GM12878 (cell line): Measurements from ENCODE around the gene SNRPE. TPM values are rescaled to one million over a fixed set of nuclear protein-coding genes. Genes with fewer than 3 reads are reported as not detected.

Experiments used
- BHLHE40 ChIP-seq, 2 experiments: fragments of 450-650 bp in 1 of 2; IDR thresholded peaks; 2 replicates each; pipeline ENCODE4 v1.6.1; 2011 to 2017; ENCODE audit warnings: low read depth in 2 of 2, borderline replicate concordance in 1 of 2, improper control_type of control experiment in 1 of 2, low read length in 1 of 2, mild to moderate bottlenecking in 1 of 2
- CHD2 ChIP-seq: IDR thresholded peaks from 2 replicates; pipeline ENCODE4 v1.6.1; 2011; ENCODE audit warnings: low read depth, low read length, improper control_type of control experiment, borderline replicate concordance
- EZH2 ChIP-seq: IDR thresholded peaks from 2 replicates; pipeline ENCODE4 v1.6.1; 2012; ENCODE audit warnings: low read depth, mild to moderate bottlenecking, control low read depth, inconsistent platforms, low read length, borderline replicate concordance; ENCODE audit not compliant: control insufficient read depth
- FOS ChIP-seq: IDR thresholded peaks from 3 replicates; pipeline ENCODE4 v1.6.1; 2011; ENCODE audit warnings: borderline replicate concordance; ENCODE audit not compliant: insufficient read length; ENCODE audit errors: extremely low read depth
- FOXK2 ChIP-seq: fragments of 450-650 bp; IDR thresholded peaks from 2 replicates; pipeline ENCODE4 v1.6.1; 2017; ENCODE audit warnings: mild to moderate bottlenecking, moderate library complexity
- MEF2A ChIP-seq: IDR thresholded peaks from 2 replicates; pipeline ENCODE4 v1.6.1; 2011; ENCODE audit warnings: low read depth, mild to moderate bottlenecking, low read length, moderate library complexity; ENCODE audit not compliant: insufficient read depth
- SMAD5 ChIP-seq: IDR thresholded peaks from 2 replicates; pipeline ENCODE4 v1.6.1; 2016; ENCODE audit warnings: antibody characterized with exemption, low read depth
- SMC3 ChIP-seq: IDR thresholded peaks from 2 replicates; pipeline ENCODE4 v1.6.1; 2011; ENCODE audit warnings: low read length, improper control_type of control experiment, borderline replicate concordance
- SP1 ChIP-seq: IDR thresholded peaks from one replicate; pipeline ENCODE4 v1.6.1; 2011; ENCODE audit warnings: low read depth, low read length
- polyA plus RNA-seq, 11 experiments: library from polyadenylated mRNA; depleted of rRNA in 4 of 11; unstranded in 6 of 11; stranded (reverse) in 5 of 11; fragments of >200 nt; fragmentation: Nextera tagmentation in 4 of 11; fragmentation: Illumina TruSeq in 1 of 11; extraction: Ambion mirVana in 4 of 11; extraction: Trizol in 1 of 11; gene quantifications; 1 replicate in 1 of 11; 2 replicates in 10 of 11; pipeline versions ENCODE4 v1.2.1 to v1.2.3, GENCODE V29; 2011 to 2016; ENCODE audit warnings: inconsistent platforms in 2 of 11, missing spikeins in 2 of 11, low read depth in 1 of 11
- total RNA-seq, 4 experiments: library from RNA; depleted of rRNA in 3 of 4; stranded (reverse); fragments of >200 nt in 3 of 4; fragmentation: Illumina TruSeq in 1 of 4; extraction: Trizol in 1 of 4; gene quantifications; 2 replicates each; pipeline versions ENCODE4 v1.2.1 to v1.2.3, GENCODE V29; 2013 to 2021
- TF ChIP-seq, protein P1 (sequence below): fragments of 450-650 bp; IDR thresholded peaks from 2 replicates; pipeline ENCODE4 v1.6.1; 2017; ENCODE audit warnings: borderline replicate concordance
- TF ChIP-seq, protein P2 (sequence below): fragments of 450-650 bp; IDR thresholded peaks from 2 replicates; pipeline ENCODE4 v1.6.1; 2017; ENCODE audit warnings: mild to moderate bottlenecking, low read depth, inconsistent platforms; ENCODE audit not compliant: poor library complexity, severe bottlenecking
- TF ChIP-seq, protein P3 (sequence below): fragments of 450-650 bp; IDR thresholded peaks from 2 replicates; pipeline ENCODE4 v1.6.1; 2017; ENCODE audit warnings: low read depth, mild to moderate bottlenecking, moderate library complexity
- TF ChIP-seq, protein P4 (sequence below): fragments of 450-650 bp; IDR thresholded peaks from 2 replicates; pipeline ENCODE4 v1.6.1; 2017; ENCODE audit warnings: mild to moderate bottlenecking, moderate library complexity
- TF ChIP-seq, protein P5 (sequence below): fragments of 450-650 bp; formaldehyde crosslinking; IDR thresholded peaks from 2 replicates; pipeline ENCODE4 v1.4.0; 2022; ENCODE audit warnings: mild to moderate bottlenecking, moderate library complexity

Gene SNRPE
- total and polyA plus RNA-seq, 10 of the 15 experiments (the other 5 are each of a cell fraction or from before 2014, with no cell fraction given): 109 to 1,384 (median 316) TPM

DNA sequence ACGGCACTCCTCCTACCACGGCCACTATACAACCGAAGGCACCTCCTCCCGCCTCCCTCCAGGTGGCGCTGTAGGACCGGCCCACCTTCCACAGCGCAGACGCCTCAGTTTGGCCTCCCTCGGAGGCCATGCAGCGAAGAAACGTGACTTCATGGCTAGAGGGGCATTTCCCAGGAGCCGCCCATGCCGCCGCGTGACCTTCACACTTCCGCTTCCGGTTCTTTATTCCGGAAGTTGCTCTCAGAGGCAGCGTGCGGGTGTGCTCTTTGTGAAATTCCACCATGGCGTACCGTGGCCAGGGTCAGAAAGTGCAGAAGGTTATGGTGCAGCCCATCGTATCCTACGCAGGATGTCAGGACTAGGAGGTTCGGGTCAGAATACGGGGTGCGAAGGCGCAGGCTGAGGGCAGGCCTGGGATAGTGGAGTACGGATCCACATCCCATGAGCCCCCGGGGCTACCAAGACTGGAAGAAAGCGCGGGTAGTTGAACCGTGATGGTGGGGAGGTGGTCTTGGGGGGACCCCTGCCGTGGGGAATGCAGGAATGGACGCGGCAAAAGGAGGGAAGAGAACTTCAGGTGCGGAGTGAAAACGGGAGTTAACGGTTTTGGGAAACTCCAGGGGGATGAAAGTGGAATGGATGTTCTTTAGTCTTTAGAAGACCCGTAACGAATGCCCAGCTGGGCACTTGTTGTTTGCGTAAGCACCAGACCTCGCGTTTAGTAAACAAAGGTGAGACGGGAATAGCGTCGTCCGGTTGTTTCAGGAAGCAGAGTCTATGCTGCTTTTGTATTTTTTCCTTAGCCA lies at the start of gene SNRPE (continued):
- TF ChIP-seq, protein P1, sequence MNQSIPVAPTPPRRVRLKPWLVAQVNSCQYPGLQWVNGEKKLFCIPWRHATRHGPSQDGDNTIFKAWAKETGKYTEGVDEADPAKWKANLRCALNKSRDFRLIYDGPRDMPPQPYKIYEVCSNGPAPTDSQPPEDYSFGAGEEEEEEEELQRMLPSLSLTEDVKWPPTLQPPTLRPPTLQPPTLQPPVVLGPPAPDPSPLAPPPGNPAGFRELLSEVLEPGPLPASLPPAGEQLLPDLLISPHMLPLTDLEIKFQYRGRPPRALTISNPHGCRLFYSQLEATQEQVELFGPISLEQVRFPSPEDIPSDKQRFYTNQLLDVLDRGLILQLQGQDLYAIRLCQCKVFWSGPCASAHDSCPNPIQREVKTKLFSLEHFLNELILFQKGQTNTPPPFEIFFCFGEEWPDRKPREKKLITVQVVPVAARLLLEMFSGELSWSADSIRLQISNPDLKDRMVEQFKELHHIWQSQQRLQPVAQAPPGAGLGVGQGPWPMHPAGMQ: no peak
- no peak for TF ChIP-seq FOS
- TF ChIP-seq SMC3: peak; percentile 81
- TF ChIP-seq EZH2: no peak
- peak; percentile 78 for TF ChIP-seq FOXK2
- peak; percentile 94 for TF ChIP-seq SMAD5
- TF ChIP-seq, protein P2, sequence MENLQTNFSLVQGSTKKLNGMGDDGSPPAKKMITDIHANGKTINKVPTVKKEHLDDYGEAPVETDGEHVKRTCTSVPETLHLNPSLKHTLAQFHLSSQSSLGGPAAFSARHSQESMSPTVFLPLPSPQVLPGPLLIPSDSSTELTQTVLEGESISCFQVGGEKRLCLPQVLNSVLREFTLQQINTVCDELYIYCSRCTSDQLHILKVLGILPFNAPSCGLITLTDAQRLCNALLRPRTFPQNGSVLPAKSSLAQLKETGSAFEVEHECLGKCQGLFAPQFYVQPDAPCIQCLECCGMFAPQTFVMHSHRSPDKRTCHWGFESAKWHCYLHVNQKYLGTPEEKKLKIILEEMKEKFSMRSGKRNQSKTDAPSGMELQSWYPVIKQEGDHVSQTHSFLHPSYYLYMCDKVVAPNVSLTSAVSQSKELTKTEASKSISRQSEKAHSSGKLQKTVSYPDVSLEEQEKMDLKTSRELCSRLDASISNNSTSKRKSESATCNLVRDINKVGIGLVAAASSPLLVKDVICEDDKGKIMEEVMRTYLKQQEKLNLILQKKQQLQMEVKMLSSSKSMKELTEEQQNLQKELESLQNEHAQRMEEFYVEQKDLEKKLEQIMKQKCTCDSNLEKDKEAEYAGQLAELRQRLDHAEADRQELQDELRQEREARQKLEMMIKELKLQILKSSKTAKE: peak; percentile 60
- TF ChIP-seq SP1: no peak
- TF ChIP-seq, protein P3, sequence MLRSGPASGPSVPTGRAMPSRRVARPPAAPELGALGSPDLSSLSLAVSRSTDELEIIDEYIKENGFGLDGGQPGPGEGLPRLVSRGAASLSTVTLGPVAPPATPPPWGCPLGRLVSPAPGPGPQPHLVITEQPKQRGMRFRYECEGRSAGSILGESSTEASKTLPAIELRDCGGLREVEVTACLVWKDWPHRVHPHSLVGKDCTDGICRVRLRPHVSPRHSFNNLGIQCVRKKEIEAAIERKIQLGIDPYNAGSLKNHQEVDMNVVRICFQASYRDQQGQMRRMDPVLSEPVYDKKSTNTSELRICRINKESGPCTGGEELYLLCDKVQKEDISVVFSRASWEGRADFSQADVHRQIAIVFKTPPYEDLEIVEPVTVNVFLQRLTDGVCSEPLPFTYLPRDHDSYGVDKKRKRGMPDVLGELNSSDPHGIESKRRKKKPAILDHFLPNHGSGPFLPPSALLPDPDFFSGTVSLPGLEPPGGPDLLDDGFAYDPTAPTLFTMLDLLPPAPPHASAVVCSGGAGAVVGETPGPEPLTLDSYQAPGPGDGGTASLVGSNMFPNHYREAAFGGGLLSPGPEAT: peak; percentile 94
- TF ChIP-seq, protein P4, sequence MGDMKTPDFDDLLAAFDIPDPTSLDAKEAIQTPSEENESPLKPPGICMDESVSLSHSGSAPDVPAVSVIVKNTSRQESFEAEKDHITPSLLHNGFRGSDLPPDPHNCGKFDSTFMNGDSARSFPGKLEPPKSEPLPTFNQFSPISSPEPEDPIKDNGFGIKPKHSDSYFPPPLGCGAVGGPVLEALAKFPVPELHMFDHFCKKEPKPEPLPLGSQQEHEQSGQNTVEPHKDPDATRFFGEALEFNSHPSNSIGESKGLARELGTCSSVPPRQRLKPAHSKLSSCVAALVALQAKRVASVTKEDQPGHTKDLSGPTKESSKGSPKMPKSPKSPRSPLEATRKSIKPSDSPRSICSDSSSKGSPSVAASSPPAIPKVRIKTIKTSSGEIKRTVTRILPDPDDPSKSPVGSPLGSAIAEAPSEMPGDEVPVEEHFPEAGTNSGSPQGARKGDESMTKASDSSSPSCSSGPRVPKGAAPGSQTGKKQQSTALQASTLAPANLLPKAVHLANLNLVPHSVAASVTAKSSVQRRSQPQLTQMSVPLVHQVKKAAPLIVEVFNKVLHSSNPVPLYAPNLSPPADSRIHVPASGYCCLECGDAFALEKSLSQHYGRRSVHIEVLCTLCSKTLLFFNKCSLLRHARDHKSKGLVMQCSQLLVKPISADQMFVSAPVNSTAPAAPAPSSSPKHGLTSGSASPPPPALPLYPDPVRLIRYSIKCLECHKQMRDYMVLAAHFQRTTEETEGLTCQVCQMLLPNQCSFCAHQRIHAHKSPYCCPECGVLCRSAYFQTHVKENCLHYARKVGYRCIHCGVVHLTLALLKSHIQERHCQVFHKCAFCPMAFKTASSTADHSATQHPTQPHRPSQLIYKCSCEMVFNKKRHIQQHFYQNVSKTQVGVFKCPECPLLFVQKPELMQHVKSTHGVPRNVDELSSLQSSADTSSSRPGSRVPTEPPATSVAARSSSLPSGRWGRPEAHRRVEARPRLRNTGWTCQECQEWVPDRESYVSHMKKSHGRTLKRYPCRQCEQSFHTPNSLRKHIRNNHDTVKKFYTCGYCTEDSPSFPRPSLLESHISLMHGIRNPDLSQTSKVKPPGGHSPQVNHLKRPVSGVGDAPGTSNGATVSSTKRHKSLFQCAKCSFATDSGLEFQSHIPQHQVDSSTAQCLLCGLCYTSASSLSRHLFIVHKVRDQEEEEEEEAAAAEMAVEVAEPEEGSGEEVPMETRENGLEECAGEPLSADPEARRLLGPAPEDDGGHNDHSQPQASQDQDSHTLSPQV: no peak
- TF ChIP-seq MEF2A: 0 out of 2 replicates have a peak, but pooled peaks have one; percentile 23
- peak; percentile 74 for TF ChIP-seq CHD2
- peak; percentile 100 for TF ChIP-seq BHLHE40 (IDR thresholded peaks at IDR 0.05; ENCODE audit: borderline replicate concordance in 1 of 2, low read depth in 2 of 2, low read length in 1 of 2)
- TF ChIP-seq, protein P5, sequence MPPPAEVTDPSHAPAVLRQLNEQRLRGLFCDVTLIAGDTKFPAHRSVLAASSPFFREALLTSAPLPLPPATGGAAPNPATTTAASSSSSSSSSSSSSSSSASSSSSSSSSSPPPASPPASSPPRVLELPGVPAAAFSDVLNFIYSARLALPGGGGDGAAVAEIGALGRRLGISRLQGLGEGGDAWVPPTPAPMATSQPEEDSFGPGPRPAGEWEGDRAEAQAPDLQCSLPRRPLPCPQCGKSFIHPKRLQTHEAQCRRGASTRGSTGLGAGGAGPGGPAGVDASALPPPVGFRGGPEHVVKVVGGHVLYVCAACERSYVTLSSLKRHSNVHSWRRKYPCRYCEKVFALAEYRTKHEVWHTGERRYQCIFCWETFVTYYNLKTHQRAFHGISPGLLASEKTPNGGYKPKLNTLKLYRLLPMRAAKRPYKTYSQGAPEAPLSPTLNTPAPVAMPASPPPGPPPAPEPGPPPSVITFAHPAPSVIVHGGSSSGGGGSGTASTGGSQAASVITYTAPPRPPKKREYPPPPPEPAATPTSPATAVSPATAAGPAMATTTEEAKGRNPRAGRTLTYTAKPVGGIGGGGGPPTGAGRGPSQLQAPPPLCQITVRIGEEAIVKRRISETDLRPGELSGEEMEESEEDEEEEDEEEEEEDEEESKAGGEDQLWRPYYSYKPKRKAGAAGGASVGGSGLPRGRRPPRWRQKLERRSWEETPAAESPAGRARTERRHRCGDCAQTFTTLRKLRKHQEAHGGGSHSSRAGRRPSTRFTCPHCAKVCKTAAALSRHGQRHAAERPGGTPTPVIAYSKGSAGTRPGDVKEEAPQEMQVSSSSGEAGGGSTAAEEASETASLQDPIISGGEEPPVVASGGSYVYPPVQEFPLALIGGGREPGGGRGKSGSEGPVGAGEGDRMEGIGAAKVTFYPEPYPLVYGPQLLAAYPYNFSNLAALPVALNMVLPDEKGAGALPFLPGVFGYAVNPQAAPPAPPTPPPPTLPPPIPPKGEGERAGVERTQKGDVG: 0 out of 2 replicates have a peak, but pooled peaks have one; percentile 6
